GM21360 (cell line): ENCODE data around the gene ASCL1.

Experiments used
- ATAC-seq: cut with Tn5 transposase; IDR thresholded peaks from one replicate; pipeline ENCODE4 v1.9.1; 2021; ENCODE audit warnings: mild to moderate bottlenecking, moderate library complexity; ENCODE audit not compliant: unreplicated experiment

Gene ASCL1

DNA sequence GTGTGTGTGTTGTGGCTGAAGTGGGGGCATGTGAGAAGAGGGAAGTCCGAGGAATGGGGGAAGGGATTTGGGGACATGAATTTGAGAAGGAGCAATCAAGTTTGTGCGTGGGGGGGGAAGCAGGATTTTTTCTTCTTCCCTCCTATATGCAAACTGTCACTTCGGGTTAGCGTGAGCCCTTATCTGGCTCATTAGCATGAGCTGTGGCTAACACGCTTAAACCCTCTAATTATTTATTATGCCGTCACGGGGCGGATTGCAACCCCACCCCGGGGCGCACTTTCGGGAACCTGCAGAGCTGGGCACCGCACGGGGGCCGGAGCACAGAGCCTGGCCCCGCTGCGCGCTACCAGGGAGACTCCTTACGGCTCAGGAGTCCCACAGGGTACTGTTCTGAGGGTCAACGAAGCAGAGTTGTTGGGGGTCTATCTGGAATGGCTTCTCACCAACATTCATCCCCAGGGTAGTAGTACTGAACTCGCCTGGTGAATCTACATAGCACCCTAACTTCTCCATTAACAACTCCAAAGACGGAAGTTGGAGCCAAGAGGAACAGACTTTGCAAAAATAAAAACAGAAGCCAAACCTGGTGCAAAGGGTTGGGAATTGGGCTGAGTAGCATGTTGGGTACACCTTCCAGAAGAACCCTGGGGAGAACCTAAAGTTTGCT, 6.4 kb upstream of the ASCL1 start:
- no peak for ATAC-seq

DNA sequence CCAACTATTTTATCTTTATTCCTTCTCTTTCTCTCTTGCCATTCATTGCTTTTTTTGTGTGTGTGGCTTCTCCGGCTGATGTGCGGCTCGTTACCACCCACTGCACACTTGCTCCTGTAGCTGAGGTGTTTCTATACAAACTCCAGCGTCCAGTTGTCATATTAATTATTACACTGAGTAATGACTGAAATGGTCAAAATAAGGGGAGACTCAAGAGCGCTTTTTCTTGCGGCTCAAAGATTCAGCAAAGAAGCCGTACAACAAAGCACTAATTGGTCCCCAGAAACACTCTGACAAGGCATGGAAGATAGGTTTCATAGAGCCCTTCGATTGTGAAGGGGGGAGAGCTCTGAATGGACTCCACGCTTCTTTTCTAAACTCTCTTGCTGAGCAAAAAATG, 5.6 kb upstream of the ASCL1 start:
- no peak for ATAC-seq

DNA sequence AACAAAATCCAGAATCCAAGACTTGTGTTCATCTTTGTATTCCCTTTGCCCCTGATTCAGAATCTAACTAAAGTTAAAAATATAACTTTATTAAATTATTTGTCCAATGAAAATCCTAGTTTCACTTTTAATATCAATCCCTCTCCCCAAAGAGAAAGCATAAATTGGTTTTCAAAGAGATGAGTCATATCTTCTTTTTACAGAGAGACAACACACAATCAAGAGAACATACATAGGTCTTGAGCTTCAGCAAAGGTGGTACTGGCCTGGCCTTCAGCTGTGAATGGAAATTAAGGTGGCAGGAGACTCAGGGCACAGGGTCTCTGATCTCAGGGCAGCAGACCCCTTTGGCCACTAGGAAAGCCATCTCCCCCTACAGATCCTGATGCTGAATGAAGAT, 4.3 kb upstream of the ASCL1 start:
- ATAC-seq = no peak

DNA sequence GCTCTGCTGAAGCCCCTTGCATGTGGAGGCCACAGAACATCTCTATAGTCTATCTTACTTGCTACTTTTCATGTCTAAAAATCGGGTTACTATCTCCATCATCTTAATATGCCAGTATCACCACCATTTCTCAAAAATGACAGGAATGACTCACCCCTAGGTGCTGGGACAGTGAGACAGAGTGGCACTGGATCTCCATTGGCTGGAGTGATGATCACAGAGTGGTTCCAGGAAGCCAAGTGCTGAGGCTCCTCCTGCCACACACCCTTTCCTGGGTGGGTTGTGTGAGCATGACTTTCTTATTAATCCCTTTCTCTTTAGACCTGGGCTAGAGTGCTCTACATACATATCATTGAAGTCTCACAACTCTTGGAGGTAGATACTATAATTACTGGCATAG, 3.3 kb upstream of the ASCL1 start:
- ATAC-seq = no peak

DNA sequence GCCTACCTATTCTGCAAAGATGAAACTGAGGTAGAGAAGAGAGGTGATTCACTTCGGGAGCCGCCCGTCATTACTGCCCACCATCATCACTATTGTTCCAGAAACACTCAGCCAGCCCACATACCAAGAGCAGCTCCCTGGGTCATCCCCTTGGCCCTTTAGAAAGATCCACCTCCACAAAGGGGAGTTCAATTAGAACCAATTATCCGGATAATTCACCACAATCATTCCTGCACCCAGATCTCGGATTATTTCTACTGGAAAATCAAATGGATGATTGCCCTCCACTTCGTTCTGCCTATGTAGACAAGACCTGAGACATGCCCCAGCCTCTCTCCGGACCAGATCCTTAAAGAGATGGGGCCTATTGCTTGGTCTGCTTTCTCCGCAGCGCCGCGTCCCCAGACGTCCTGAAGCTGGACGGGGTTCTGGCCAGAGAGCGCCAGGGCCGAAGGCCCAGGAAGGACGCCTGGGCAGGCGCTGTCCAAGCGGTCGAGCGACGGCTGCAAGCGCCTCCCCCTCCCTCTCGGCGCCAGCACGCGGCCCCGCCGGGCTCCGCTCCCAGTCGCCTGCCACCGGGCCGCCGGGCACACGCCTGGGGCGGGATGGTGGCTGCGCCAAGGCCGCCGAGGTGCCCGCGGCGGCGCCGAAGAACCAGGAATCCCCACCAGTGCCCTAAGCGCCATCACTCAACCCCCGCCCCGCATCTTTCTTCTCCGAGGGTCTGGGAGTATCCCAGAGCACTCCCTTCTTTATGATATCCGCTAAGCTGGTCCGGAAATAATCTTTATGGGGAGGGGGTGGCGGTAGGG, 1.3 kb upstream of the ASCL1 start:
- no peak for ATAC-seq

DNA sequence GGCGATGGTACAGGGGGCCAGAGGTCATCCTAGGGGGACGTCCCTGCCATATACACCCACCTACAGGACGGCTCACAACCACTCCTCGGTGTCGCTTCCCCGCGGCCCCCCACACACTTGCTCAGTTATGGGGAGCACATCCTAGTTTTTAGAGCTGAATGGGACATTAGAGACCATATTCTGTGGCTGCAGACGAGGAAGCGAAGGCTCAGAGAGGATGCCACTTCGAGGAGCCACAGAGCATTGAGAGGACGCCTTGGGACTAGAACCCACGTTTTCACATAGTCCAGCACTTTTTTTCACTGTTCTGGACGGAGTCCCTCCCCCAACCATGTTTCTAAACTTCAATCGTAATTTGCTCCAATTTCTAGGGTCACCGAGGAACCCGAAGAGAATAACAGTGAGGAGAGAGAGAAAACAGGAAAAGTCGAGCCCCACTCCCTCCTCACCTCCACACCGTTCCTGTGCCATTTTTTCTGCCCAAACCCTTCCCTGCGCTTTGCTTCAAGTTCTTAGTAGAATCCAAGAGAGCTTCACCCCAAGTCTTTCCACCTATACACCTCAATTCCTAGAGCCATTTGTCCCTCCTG, 641 bp upstream of the ASCL1 start:
- ATAC-seq = no peak

DNA sequence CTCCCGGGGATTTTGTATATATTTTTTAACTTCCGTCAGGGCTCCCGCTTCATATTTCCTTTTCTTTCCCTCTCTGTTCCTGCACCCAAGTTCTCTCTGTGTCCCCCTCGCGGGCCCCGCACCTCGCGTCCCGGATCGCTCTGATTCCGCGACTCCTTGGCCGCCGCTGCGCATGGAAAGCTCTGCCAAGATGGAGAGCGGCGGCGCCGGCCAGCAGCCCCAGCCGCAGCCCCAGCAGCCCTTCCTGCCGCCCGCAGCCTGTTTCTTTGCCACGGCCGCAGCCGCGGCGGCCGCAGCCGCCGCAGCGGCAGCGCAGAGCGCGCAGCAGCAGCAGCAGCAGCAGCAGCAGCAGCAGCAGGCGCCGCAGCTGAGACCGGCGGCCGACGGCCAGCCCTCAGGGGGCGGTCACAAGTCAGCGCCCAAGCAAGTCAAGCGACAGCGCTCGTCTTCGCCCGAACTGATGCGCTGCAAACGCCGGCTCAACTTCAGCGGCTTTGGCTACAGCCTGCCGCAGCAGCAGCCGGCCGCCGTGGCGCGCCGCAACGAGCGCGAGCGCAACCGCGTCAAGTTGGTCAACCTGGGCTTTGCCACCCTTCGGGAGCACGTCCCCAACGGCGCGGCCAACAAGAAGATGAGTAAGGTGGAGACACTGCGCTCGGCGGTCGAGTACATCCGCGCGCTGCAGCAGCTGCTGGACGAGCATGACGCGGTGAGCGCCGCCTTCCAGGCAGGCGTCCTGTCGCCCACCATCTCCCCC, 777 bp downstream of the ASCL1 start:
- peak; percentile 65 for ATAC-seq

DNA sequence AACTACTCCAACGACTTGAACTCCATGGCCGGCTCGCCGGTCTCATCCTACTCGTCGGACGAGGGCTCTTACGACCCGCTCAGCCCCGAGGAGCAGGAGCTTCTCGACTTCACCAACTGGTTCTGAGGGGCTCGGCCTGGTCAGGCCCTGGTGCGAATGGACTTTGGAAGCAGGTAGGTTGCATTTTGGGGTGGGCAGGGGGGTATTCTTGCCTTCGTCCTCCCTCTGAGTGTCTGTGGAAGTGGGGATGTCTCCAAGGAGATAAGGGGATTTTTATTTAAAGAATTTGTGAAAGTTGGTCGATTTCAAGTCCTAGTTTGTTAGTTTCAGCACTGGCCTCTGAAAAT, 1.3 kb downstream of the ASCL1 start:
- ATAC-seq = no peak

DNA sequence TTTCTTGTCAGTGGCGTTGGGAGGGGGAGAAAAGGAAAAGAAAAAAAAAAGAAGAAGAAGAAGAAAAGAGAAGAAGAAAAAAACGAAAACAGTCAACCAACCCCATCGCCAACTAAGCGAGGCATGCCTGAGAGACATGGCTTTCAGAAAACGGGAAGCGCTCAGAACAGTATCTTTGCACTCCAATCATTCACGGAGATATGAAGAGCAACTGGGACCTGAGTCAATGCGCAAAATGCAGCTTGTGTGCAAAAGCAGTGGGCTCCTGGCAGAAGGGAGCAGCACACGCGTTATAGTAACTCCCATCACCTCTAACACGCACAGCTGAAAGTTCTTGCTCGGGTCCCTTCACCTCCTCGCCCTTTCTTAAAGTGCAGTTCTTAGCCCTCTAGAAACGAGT, 1.9 kb downstream of the ASCL1 start:
- ATAC-seq = no peak

DNA sequence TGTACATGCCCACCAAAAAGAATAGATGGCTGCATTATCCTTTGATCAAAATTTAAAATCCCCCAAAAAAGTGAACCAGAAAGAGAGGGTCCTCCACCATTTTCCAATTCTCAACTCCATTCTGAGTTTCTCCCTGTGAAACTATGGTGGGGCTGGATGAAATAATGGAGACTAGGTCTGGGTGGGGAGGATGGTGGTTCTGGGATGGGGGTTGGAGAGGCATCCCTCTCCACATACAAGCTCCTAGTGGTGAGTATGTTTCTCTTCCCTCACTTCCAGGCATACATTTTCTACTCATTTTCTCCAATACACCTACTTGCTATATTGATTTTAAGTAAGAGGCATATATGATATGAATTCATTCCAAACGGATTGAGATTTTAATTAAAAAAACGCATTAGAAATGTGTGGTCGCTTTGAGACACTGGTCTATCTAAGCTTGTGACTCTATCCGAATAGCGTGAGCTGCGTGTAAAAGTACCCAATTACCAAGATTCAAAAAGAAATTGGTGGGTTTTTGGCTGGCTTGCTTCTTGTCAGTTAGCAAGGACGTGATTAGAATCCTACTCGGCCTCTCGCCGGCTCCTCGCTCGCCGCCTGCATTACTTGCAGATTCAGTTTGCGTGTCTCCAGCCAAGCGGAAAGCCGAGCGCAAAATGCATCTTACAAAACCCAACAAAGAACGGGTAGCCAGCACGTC, 3.4 kb downstream of the ASCL1 start:
- ATAC-seq = no peak

DNA sequence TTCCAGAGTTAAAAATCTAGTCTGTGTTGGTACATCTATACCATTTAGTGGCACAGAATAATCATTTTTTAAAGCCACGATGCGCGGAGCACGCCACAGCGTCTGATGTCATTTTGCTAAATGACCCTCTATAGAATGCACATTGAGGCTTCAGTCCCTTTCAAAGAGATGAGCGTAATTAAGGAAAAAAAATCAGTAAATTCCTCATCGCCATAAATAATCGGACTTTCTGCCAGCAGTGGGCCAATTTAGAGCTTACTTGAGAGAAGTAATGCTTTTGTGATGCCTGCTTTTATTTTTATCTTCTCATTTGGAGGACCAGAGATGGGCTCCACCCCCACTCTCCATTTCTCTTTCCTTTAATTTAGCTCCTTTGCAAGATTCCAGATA, 4.0 kb downstream of the ASCL1 start:
- ATAC-seq = no peak

DNA sequence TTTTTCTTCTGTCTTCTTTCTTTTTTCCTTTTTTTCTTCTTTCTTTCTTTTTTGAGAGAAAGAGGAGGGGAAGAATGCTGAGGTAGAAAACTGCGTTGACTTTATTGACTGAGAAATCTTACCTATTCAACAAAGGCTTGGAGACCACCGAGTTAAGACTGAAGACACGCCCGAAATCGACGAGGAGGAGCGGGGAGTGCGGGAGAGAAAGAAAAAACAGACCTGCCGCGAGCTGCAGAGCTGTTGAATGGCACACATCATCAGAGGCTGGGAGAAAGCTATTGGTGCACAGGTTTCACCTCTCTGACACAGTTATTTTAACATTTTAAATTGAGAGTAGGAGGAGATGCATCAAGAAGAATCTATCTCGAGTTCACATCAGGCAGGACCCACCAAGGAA, 5.1 kb downstream of the ASCL1 start:
- ATAC-seq = no peak

DNA sequence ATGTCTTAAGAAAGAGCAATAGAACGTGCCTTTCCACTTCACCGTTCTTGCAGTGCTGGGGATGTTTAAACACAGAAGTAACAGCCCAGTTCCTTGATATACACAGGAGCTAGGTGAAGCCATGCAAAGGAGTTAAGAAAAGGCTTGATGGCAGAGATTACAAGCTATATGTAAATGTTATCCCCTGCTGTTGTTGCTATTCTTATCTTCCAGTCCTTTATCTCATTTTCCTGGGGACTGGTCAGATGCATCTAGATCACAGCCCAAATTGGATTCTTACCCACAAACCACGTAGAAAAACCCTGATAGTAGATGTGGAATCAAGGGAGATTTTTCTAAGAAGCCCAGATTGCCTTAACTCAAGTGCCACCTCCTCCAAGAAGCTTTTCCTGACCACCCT, 5.5 kb downstream of the ASCL1 start:
- no peak for ATAC-seq

DNA sequence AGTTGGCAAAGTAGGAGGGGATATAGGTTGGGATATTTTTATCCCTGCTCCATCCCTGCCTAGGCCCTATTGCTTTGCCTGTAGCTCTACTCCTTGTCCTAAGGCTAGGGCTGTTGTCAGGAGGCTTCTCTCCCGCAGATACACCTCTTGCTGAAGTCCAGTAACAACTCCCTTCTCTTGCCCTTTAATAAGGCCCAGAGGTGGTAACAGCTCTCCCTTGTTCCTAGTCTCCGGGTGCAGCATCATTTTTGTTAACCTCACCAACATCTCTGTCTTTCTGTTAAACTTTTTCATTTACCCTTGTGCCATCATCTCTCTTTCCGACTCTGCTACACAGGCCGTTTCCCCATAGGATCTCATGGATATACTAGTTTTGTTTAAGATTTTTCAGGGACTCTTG, 6.3 kb downstream of the ASCL1 start:
- no peak for ATAC-seq

DNA sequence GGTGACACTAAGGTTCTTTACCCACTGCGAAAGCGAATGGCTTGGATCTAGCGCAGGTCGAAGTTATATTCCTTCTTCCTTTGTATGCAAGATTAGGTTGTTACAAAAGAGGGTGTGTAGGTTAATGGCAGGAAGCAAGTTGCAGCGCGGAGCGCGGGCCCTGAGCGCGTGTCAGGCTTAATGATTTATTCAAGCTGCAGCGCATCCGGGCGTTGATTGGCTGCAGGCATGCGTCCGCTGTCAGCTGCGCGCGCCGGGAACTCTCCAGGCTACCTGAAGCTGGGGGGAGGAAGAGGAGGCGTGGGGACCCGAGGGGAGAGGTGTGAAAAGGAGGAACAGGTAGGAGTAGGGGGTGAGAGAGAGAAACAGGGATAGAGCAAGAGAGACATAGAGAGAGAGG, 7.4 kb downstream of the ASCL1 start:
- ATAC-seq = no peak

DNA sequence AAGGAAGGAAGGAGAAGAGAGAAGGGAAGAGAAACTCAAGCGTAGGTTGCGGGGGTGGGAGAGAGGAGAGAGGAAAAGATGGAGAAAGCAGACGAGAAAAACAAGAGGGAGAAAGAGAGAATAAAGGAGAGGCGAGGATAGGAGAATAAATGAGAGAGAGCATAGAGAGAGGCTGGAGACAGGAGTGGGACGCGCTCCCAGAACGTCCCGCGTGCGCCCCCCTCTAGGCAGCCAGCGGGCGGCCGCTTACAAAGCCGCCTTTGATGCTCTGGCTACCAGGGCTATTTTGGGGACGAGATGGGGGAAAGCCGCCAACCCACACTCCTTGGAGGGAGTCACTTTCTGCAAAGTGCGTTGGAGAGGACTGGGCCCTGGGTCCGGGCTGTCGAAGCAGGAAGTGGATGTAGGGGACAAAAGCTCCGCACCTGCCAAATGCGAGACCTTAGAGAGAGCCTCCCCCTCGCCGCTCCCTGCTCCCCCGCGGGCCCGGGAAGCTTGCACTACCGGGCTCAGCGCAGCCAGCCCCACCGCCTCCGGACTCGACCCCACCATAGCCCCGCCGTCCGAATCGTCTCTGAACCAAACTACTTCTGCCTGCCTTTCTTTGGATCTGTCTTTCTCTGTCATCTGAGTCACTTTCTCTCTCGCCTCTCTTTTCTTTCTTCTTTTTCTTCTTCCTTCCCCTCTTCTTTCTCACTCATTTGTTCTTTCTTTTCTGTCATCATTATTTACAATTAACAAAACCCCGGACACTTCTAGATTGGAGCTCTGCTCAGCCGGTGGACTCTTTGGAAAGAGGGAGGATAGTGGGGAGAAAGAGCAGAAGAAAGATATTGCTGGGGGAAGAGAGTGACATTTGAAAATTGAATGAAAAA, 8.0 kb downstream of the ASCL1 start:
- ATAC-seq = no peak

DNA sequence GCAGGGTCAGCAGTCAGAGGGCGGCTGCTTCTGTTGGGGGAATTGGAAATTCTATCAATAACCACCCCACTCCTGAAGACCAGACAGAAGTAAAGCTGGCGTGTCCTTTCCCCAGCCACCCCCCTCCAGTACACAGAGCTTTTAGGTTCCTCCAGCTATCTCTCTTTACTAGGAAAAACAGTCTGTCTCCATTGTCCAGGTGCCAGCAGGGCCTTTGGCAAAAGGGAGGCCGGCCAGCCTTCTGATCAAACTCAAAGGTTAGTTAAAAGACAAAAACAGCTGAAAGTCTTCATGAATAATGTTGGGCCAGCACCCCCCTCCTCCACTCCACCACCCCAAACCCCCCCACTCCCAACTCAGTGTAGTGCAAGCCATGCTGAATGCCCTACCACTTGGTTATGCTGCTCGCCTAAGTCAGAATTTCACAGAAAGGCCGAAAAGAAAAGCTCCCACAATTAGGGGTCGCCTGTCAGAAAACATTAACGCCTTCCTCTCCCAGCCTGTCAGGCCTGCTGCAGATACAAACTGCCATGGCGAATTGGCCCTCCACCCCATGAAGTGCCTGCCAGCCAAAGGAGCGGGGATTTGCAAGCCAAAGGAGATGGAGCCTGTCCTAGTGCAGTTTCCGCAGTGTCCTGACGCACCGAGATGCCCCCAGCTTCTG, 8.9 kb downstream of the ASCL1 start:
- ATAC-seq = no peak

DNA sequence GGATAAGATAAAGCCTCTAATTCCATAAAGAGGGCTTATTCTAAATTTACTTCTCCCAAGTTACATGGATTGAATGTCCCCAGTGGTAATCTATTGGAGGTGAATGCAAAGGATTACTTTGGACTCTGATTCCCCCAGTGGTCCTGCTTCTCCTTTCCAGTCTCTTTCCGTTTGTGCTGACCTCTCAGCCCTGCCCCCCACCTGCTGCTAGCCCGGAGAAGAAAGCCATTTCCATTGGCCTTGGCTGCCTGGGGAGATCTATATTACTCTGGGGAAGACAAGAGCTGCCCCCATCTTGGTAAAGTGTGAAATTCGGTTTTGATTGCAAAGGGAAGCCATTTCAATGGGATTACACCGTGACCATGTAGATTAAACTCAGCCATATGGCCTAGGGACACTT, 13.3 kb downstream of the ASCL1 start:
- no peak for ATAC-seq

DNA sequence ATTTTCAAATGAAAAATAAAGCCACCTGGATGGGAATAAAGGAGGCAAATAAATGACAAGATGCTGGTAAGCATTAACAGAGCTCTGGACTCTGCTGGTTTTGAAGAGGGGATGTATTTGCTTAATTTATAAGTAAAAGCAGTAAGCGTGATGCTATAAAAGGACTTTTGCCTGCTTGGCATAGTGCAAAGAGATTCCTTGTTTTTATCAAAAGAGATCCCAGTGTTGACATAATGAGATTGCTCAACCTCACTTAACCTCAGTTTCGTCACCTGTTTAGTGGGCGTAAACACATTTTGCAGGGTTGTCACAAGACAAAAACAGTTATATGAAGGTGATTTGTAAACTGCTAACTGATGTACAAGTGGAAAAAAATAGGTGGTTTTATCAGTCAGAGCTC, 13.8 kb downstream of the ASCL1 start:
- no peak for ATAC-seq

DNA sequence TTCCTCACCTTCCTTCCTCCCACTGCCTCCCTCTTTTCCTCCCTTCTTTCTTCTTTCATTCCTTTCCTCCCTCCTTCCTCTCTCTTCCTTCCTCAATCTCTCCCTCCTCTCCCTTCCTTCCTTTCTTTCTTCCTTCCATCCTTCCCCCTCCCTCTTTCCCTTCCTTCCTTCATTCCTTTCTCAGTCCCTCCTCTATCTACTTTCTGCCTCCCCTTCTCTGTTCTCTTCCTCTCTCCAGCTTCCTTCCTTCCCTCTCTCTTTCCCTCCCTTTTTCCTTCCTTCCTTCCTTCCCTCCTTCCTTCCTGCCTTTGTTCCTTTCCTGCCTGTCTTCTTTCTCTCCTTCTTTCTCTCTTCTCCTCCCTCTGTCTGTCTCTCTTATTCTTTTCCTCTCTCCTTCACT, 16.1 kb downstream of the ASCL1 start:
- ATAC-seq = no peak
